ENCODE results near the gene JAM2.
A peak's percentile ranks its signal among the peaks of the same experiment; 100 is the strongest.

DNA sequence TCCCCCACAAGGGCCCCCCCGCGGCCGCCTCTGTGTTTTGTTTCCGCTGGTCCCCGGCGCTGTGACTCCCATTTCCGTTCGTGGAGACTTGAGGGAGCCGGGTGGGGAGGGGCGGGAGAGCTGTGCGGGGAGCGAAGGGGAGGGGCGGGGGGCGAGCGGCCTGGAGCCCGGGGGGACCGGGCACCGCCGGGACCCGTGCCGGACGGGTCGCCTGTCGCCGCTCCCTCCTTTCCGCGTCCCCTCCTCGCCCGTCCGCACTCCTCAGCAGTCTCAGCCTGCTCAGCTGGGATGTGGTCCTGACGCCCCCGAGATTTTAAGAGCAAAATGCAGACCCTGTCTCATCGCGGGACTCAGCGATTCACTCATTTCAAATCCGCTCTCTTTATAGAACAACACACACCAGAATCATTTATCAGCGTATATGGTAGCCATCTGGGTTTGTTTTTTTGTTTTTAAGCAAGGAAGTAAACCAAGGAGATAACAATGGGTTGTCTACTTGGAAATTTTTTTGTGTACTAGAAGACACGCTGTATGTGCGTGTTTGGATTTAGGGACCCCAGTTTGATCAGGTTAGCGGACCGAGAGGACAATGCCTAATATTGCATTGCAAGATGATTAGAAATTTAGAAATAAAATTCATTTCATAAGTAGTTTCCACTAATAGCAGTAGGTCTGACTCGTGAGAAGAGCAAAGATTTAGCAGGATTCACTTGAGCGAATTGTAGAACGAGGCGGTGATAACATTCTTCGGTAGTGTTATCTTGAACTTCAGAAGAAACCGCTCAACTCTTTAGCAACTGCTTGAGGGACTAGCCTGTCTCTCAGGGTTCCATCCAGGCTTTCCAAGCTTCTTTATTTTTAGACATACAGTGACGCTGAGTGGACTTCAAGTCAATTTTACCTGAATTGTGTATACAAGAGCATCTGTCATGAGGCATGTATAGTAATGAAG is 96.9 kb downstream of the JAM2 start:
- TF ChIP-seq, protein P1, sequence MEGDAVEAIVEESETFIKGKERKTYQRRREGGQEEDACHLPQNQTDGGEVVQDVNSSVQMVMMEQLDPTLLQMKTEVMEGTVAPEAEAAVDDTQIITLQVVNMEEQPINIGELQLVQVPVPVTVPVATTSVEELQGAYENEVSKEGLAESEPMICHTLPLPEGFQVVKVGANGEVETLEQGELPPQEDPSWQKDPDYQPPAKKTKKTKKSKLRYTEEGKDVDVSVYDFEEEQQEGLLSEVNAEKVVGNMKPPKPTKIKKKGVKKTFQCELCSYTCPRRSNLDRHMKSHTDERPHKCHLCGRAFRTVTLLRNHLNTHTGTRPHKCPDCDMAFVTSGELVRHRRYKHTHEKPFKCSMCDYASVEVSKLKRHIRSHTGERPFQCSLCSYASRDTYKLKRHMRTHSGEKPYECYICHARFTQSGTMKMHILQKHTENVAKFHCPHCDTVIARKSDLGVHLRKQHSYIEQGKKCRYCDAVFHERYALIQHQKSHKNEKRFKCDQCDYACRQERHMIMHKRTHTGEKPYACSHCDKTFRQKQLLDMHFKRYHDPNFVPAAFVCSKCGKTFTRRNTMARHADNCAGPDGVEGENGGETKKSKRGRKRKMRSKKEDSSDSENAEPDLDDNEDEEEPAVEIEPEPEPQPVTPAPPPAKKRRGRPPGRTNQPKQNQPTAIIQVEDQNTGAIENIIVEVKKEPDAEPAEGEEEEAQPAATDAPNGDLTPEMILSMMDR (IDR thresholded peaks at IDR 0.05) = no peak
- TF ChIP-seq EP300 (IDR thresholded peaks at IDR 0.05) (no peak), POLR2A (IDR thresholded peaks at IDR 0.05) (peak in 1 of 4 donors; percentile 5)
